SJSA1 (cell line): ENCODE results near the gene GIPC2. TPM values are rescaled to one million over a fixed set of nuclear protein-coding genes. Genes with fewer than 3 reads are reported as not detected.
"Not testable (repeated sequence)": the region's sequence is repeated elsewhere in the genome, so short reads cannot be mapped to it uniquely, and the experiment has no call there.

Source experiments
- DNase-seq, 2 experiments: peaks; one replicate each; pipeline ENCODE4 v3.0.0-alpha.2; 2015 to 2020; ENCODE audit warnings: low spot score in 2 of 2, low read depth in 1 of 2
- H3K27ac ChIP-seq: fragments of 250-450 bp; sonication (Bioruptor Pico); 2 replicates; pipeline ENCODE4 v1.5.1; 2020; ENCODE audit warnings: mild to moderate bottlenecking, moderate library complexity
- H3K27me3 ChIP-seq: fragments of 250-450 bp; sonication (Bioruptor Pico); replicated peaks from 2 replicates; pipeline ENCODE4 v1.5.1; 2020; ENCODE audit warnings: mild to moderate bottlenecking, moderate library complexity
- H3K36me3 ChIP-seq: fragments of 250-450 bp; sonication (Bioruptor Pico); 2 replicates; pipeline ENCODE4 v1.5.1; 2020; ENCODE audit warnings: mild to moderate bottlenecking
- H3K4me1 ChIP-seq: fragments of 250-450 bp; sonication (Bioruptor Pico); replicated peaks from 2 replicates; pipeline ENCODE4 v1.6.1; 2021; ENCODE audit warnings: mild to moderate bottlenecking
- H3K4me3 ChIP-seq: fragments of 250-450 bp; sonication (Bioruptor Pico); 2 replicates; pipeline ENCODE4 v1.5.1; 2020; ENCODE audit warnings: mild to moderate bottlenecking
- H3K9me3 ChIP-seq: fragments of 250-450 bp; sonication (Bioruptor Pico); replicated peaks from 2 replicates; pipeline ENCODE4 v1.5.1; 2020; ENCODE audit warnings: mild to moderate bottlenecking
- total RNA-seq: library from RNA; depleted of rRNA; stranded (reverse); fragments of >200 nt; shearing (Covaris generic); gene quantifications from 2 replicates; pipeline ENCODE4 v1.2.3, GENCODE V29; 2014

The GIPC2 gene
- total RNA-seq, 1 experiment from 2014 or later: 0.13 TPM

DNA sequence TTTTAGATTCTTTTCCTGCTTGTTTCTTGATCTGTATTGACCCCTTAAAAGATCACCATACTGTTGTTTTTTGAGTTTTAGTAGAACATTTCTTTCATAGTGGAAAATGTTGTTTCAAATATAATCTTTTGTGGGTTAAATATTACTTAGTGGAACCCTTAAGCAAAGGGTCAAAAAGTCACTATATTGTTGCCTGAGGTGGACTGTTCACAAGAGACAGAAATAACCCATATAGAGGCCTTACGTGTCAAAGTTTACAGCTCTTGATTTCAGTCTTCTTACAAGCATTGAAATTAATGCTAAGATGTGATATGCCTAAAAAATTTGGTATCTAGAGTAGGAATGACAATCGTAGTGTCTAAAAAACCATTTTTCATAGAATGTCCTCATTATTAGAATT lies 34.7 kb upstream of the GIPC2 start:
- H3K27ac ChIP-seq: no peak overlapping the region

DNA sequence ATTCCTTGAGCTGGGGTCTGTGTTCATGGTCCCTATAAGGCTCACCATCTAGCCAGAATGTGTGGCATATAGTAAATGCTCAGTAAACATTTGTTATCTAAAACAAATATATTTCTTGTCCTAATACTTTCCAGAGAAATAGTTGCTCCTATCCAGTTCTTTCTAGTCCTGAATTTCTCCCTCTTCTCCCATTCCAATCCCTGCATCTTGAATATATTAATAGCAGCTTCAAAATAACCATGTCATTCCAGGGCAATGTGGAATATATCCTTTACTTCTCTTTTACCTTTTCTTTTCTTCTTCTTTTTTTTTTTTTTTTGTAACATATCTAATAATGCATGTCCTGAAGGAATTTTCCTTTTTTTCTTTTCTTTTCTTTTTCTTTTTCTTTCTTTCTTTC lies 30.6 kb upstream of the GIPC2 start:
- no peaks in the 10 kb centered on the region for H3K4me1 ChIP-seq
- no peaks in the 10 kb centered on the region for H3K27me3 ChIP-seq
- H3K36me3 ChIP-seq: peaks cover 54% of the 10 kb centered on the region
- no peak overlapping the region for H3K4me3 ChIP-seq
- no peak overlapping the region for H3K27ac ChIP-seq
- no peak for DNase-seq
- no peaks in the 10 kb centered on the region for H3K9me3 ChIP-seq

More for the DNA sequence above, 34.7 kb upstream of the GIPC2 start:
- Histone ChIP-seq H3K27me3 (no peaks in the 10 kb centered on the region), H3K4me3 (no peak overlapping the region), H3K36me3 (peaks cover 44% of the 10 kb centered on the region), H3K9me3 (no peaks in the 10 kb centered on the region), H3K4me1 (peaks cover 4% of the 10 kb centered on the region; the same call in 1 of the 2 replicates)
- DNase-seq: no peak

- H3K4me1 ChIP-seq: no peaks in the 10 kb centered on the region
- no peak for DNase-seq
- H3K9me3 ChIP-seq: no peaks in the 10 kb centered on the region
- H3K36me3 ChIP-seq: peaks cover 39% of the 10 kb centered on the region
- H3K27me3 ChIP-seq: no peaks in the 10 kb centered on the region
- no peak overlapping the region for H3K27ac ChIP-seq
- H3K4me3 ChIP-seq: no peak overlapping the region
These were observed 26.7 kb upstream of the GIPC2 start for GRCh38 chr1:78019024-78019423.

GRCh38 chr1:78021134-78021533 lies 24.6 kb upstream of the GIPC2 start:
- peaks cover 21% of the 10 kb centered on the region for H3K36me3 ChIP-seq
- not testable (repeated sequence) for H3K27me3 ChIP-seq, DNase-seq, H3K4me3 ChIP-seq, H3K4me1 ChIP-seq, H3K9me3 ChIP-seq, H3K27ac ChIP-seq

GRCh38 chr1:78029793-78030192 lies 16.0 kb upstream of the GIPC2 start:
- H3K36me3 ChIP-seq: no peaks in the 10 kb centered on the region
- no peak overlapping the region for H3K4me3 ChIP-seq
- no peak overlapping the region for H3K27ac ChIP-seq
- H3K9me3 ChIP-seq: no peaks in the 10 kb centered on the region
- DNase-seq: no peak
- no peaks in the 10 kb centered on the region for H3K27me3 ChIP-seq
- H3K4me1 ChIP-seq: no peaks in the 10 kb centered on the region

- no peak overlapping the region for H3K27ac ChIP-seq
- peaks cover 3% of the 10 kb centered on the region; the same call in 1 of the 2 replicates for H3K4me1 ChIP-seq
- H3K4me3 ChIP-seq: no peak overlapping the region
- no peaks in the 10 kb centered on the region for H3K36me3 ChIP-seq
- DNase-seq: no peak
- H3K27me3 ChIP-seq: no peaks in the 10 kb centered on the region; the same call in 1 of the 2 replicates
- H3K9me3 ChIP-seq: no peaks in the 10 kb centered on the region
These were observed 12.6 kb upstream of the GIPC2 start for GRCh38 chr1:78032996-78033796.

DNA sequence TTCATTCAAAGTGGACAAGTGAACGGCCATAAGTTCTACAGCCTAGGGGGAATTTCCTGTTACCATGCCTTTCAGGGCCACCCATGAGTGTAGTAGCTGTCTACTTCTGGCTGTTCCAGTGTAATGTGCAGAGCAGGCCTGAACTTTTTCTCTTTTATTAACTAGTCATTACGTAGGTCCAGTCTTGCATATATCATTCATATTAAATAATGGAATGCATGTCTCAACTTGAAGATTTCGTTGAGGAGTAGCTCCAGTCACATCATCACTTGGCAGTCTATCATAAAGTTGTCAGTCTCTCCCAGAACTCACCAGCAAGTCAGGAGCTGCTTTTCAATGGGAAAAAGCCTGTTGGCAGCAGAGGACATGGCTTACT lies 12.0 kb upstream of the GIPC2 start:
- Histone ChIP-seq H3K4me3 (no peak overlapping the region), H3K4me1 (peaks cover 6% of the 10 kb centered on the region; the same call in 1 of the 2 replicates), H3K9me3 (no peaks in the 10 kb centered on the region), H3K36me3 (no peaks in the 10 kb centered on the region), H3K27ac (no peak overlapping the region), H3K27me3 (no peaks in the 10 kb centered on the region; the same call in 1 of the 2 replicates)
- no peak for DNase-seq

DNA sequence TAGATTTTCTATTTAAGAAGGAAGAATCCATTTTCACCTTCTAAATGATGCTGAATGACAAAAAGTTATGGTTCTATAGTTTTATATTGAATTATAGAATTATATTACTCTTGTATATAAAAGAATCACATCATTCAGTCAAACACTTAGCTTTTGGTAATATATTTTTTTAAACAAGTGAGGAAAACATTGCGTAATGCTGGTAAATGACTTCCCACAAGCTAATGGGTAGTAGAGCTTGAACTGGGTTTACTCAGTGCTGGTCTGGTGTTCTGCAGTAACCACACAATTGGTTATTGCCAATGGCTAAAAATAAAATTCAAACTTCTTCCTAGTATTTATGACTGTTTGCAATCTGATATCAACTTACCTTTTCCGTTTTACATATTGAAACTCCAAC lies 10.6 kb upstream of the GIPC2 start:
- H3K27ac ChIP-seq: no peak overlapping the region
- no peaks in the 10 kb centered on the region; the same call in 1 of the 2 replicates for H3K27me3 ChIP-seq
- DNase-seq: no peak
- H3K4me1 ChIP-seq: peaks cover 6% of the 10 kb centered on the region; the same call in 1 of the 2 replicates
- H3K36me3 ChIP-seq: no peaks in the 10 kb centered on the region
- H3K4me3 ChIP-seq: no peak overlapping the region
- no peaks in the 10 kb centered on the region for H3K9me3 ChIP-seq

DNA sequence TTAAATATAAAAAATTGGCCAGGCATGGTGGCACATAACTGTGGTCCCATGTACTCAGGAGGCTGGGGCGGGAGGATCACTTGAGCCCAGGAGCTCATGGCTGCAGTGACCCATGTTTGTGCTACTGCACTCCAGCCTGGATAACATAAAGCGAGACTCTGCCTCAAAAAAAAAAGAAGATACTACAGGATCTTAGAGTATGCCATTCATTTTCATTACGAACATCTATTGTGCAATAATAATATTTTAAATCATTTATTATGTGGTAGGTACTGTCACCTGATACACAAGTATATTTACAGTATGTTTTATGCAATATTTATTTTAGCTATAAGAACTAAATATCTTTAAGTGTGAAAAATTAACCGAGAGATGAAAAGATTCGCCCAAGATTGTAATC lies 9.3 kb upstream of the GIPC2 start:
- Histone ChIP-seq H3K4me1 (peaks cover 6% of the 10 kb centered on the region; the same call in 1 of the 2 replicates), H3K36me3 (no peaks in the 10 kb centered on the region), H3K9me3 (no peaks in the 10 kb centered on the region), H3K27me3 (no peaks in the 10 kb centered on the region; the same call in 1 of the 2 replicates), H3K27ac (no peak overlapping the region), H3K4me3 (no peak overlapping the region)
- DNase-seq: no peak

GRCh38 chr1:78038071-78038470 lies 7.7 kb upstream of the GIPC2 start:
- Histone ChIP-seq H3K4me1 (peaks cover 6% of the 10 kb centered on the region; the same call in 1 of the 2 replicates), H3K27ac (no peak overlapping the region), H3K36me3 (no peaks in the 10 kb centered on the region), H3K9me3 (no peaks in the 10 kb centered on the region), H3K4me3 (no peak overlapping the region), H3K27me3 (no peaks in the 10 kb centered on the region; the same call in 1 of the 2 replicates)
- DNase-seq: no peak

- H3K27ac ChIP-seq: no peak overlapping the region
- no peaks in the 10 kb centered on the region for H3K36me3 ChIP-seq
- H3K4me3 ChIP-seq: no peak overlapping the region
- H3K4me1 ChIP-seq: peaks cover 6% of the 10 kb centered on the region; the same call in 1 of the 2 replicates
- peak in 1 of 2 experiments; percentile 4 for DNase-seq
- no peaks in the 10 kb centered on the region for H3K9me3 ChIP-seq
- no peaks in the 10 kb centered on the region; the same call in 1 of the 2 replicates for H3K27me3 ChIP-seq
These were observed 7.3 kb upstream of the GIPC2 start for GRCh38 chr1:78038491-78038939.

DNA sequence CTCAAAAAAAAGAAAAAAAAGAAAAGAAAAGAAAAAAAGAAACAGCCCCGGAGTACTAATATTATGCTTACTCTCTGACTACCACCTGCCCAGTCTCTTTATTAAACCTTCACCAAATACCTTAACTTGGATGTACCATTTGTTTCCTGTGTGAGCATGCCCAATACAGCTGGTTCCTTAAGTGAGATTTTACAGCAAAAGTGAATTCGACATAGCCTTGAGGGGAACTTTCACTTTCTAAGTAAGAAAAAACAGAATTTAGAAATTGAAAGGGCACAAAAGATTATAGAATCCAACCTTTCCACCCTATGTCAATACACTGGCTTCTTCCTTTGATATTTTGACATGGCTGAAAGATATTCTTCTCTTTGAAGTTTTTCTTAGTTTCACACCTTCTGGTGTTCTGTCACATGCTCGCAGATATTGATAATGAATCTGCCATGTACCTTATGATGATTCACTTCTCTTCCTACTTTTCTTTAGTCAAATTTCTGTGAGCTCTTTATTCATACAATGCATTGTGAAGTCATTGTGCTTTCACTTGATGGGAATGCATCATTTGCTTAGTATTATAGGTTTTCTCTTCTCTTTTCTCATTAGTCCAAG lies 5.2 kb upstream of the GIPC2 start:
- no peak overlapping the region for H3K4me3 ChIP-seq
- no peak for DNase-seq
- no peaks in the 10 kb centered on the region for H3K27me3 ChIP-seq
- peaks cover 6% of the 10 kb centered on the region; the same call in 1 of the 2 replicates for H3K4me1 ChIP-seq
- H3K27ac ChIP-seq: no peak overlapping the region
- H3K9me3 ChIP-seq: no peaks in the 10 kb centered on the region
- H3K36me3 ChIP-seq: no peaks in the 10 kb centered on the region

GRCh38 chr1:78043436-78043835 lies 2.3 kb upstream of the GIPC2 start:
- DNase-seq: no peak
- H3K4me3 ChIP-seq: no peak overlapping the region
- no peaks in the 10 kb centered on the region for H3K27me3 ChIP-seq
- H3K27ac ChIP-seq: no peak overlapping the region
- H3K9me3 ChIP-seq: no peaks in the 10 kb centered on the region
- peaks cover under 1% of the 10 kb centered on the region; the same call in 1 of the 2 replicates for H3K4me1 ChIP-seq
- no peaks in the 10 kb centered on the region for H3K36me3 ChIP-seq
